ENCODE results near the gene PLXNA1.

Gene PLXNA1

GRCh38 chr3:126999383-126999782 is 16.5 kb downstream of the PLXNA1 start:
- no peak for DNase-seq (ENCODE audit: extremely low read depth in 1 of 2, low read depth in 1 of 2)

GRCh38 chr3:127000119-127000518 is 17.2 kb downstream of the PLXNA1 start:
- DNase-seq (ENCODE audit: extremely low read depth in 1 of 2, low read depth in 1 of 2): no peak

DNA sequence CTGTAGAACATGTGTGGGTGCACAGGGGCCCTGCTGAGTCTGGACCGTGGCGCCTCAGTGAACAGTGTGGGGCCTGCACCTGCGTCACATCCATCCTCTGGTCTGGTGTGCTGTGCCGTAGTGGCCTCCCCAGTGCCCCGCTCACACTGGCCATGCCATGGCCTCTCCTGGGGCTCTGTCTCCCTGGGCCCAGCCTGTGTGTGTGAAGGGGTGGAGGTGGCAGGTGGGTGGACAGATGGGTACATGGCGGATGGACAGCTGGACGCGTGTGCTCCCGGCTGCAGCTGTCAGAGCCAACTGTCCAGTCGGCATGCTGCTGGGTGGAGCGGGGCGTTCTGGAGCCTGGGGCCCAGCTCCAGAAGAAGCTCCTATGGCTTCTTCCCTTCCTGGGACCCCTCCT is 17.8 kb downstream of the PLXNA1 start:
- DNase-seq (ENCODE audit: extremely low read depth in 1 of 2, low read depth in 1 of 2): no peak

- DNase-seq (ENCODE audit: extremely low read depth in 1 of 2, low read depth in 1 of 2): no peak
Measured at GRCh38 chr3:127001486-127002194, 18.7 kb downstream of the PLXNA1 start.

GRCh38 chr3:127002195-127003174 is 19.6 kb downstream of the PLXNA1 start:
- no peak for DNase-seq (ENCODE audit: extremely low read depth in 1 of 2, low read depth in 1 of 2)

GRCh38 chr3:127003175-127003555 is 20.2 kb downstream of the PLXNA1 start:
- no peak for DNase-seq (ENCODE audit: extremely low read depth in 1 of 2, low read depth in 1 of 2)

GRCh38 chr3:127003601-127004280 is 20.8 kb downstream of the PLXNA1 start:
- no peak for DNase-seq (ENCODE audit: extremely low read depth in 1 of 2, low read depth in 1 of 2)

DNA sequence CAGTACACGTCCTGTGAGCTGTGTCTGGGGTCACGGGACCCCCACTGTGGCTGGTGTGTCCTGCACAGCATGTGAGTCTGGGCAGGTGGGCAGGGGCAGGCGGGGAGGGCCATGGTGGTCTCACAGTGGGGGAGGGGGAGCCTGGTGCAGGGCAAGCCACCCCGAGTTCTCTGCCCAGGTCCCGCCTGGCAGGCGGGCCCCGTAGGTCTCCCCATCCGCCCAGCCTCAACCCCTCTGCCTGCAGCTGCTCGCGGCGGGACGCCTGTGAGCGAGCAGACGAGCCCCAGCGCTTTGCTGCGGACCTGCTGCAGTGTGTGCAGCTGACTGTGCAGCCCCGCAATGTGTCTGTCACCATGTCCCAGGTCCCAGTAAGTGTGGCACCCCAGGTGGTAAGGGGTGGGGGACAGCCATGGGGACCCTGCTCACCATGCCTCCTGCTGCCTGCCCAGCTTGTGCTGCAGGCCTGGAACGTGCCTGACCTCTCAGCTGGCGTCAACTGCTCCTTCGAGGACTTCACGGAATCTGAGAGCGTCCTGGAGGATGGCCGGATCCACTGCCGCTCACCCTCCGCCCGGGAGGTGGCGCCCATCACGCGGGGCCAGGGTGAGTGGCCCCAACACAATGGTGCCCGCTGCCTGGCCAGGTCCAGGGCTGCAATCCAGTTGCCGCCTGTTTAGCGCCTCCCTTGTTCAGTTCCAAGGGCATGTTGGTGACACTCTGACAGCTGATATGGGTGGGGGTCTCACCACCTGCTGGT is 21.9 kb downstream of the PLXNA1 start:
- DNase-seq (ENCODE audit: extremely low read depth in 1 of 2, low read depth in 1 of 2): no peak

- no peak for DNase-seq (ENCODE audit: extremely low read depth in 1 of 2, low read depth in 1 of 2)
Measured at GRCh38 chr3:127005864-127006500, 23.1 kb downstream of the PLXNA1 start.

DNA sequence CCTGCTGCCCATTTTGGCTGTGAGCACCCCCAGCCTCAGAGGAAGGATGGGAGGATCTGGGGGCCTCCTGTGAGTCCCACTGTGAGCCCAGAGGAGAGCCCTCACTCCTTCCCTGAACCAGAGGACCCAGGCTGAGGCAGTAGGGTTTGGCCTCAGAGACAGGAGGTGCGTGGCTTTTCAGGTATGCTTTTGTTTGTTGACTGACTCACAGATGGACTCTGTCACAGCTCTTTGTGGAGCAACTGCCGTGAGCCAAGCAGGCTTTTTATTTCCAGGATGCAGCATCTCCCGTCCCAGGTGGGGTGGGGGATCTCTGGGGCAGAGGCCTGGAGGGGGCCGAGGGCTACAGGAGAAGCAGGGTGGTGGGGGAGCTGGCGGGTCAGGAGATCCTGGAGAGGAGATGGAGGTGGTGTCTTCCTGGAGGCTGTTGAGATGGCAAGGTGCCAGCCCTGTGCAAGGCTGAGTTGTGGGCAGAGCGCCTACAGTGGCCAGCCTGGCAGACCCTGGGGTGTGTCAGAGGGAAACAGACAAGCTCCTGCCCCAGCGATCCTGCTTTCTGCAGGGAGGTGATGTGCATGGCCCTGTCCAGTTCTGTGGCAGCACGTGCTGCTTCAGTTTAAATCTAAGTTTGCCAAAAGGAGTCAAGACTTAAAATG is 24.0 kb downstream of the PLXNA1 start:
- no peak for DNase-seq (ENCODE audit: extremely low read depth in 1 of 2, low read depth in 1 of 2)

- no peak for DNase-seq (ENCODE audit: extremely low read depth in 1 of 2, low read depth in 1 of 2)
Measured at GRCh38 chr3:127008236-127008635, 25.3 kb downstream of the PLXNA1 start.

GRCh38 chr3:127009531-127009930 is 26.6 kb downstream of the PLXNA1 start:
- DNase-seq (ENCODE audit: extremely low read depth in 1 of 2, low read depth in 1 of 2): no peak

DNA sequence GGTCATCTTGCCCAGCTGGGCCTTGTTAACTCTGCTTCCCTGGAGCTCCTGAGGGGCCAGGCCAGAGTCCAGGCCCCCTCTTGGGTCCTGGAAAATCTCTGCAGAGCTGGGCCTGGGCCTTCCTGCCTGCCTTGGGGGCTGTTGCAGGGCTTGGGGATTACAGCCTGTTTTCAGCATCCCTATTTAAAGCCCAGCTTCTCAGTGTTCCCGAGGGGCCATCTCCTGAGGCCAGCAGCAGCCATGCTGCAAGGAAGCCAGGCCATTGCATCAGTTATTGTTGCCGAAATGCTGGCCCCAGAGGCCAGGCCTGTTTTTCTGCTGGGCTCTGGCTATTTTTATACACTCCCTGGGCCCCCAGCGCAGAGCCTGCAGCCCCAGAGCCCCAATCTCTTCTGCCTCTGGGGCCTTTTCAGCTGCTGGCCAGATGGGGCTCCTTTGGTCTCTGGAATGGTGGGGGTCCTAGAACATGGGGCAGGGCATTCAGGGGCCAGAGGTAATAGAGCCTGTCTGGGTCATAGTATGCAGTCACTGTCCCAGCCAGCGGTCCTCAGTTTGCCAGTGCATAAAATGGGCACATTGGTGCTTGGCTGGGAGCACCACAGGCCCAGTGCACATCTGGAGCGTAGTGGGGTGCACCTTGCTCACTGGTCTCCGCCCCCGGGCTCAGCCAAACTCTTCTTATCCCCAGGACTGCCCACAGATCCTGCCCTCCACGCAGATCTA is 28.5 kb downstream of the PLXNA1 start:
- DNase-seq (ENCODE audit: extremely low read depth in 1 of 2, low read depth in 1 of 2): no peak

- no peak for DNase-seq (ENCODE audit: extremely low read depth in 1 of 2, low read depth in 1 of 2)
Measured at GRCh38 chr3:127012091-127012490, 29.2 kb downstream of the PLXNA1 start.

GRCh38 chr3:127013181-127013580 is 30.3 kb downstream of the PLXNA1 start:
- no peak for DNase-seq (ENCODE audit: extremely low read depth in 1 of 2, low read depth in 1 of 2)

GRCh38 chr3:127013758-127014535 is 31.0 kb downstream of the PLXNA1 start:
- DNase-seq (ENCODE audit: extremely low read depth in 1 of 2, low read depth in 1 of 2): no peak

DNA sequence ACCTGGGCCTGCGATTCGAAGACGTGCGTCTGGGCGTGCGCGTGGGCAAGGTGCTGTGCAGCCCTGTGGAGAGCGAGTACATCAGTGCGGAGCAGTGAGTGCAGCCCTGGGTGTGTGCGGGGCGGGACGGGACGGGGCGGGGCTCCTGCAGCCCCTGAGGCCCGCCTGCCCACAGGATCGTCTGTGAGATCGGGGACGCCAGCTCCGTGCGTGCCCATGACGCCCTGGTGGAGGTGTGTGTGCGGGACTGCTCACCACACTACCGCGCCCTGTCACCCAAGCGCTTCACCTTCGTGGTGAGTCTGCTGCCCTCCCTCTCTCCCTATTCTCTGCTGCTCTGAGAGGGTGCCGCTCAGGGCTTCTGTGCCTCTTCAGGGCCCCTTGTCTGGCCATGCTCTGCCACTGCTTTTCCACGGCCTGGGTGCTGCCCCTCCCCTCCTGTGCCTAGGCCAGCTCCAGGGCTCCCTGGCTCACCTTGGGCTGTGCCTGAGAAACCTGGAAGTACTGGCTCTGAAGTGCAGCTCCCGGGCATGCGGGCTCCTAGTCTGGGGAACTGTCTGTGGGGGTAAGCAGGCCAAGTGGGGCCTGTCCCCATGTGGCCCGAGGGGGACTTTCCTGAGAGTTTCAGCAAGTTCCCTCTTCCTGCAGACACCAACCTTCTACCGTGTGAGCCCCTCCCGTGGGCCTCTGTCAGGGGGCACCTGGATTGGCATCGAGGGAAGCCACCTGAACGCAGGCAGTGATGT is 31.8 kb downstream of the PLXNA1 start:
- no peak for DNase-seq (ENCODE audit: extremely low read depth in 1 of 2, low read depth in 1 of 2)
